SK-N-SH treated with all-trans-retinoic acid at 6 μM for 48 hours (cell line): Measurements from ENCODE around the gene DIP2B.

ENCODE experiments used
- BACH2 ChIP-seq: fragments of 250-450 bp; sonication (Bioruptor Pico); IDR thresholded peaks from 2 replicates; pipeline ENCODE4 v1.9.0; 2021; ENCODE audit warnings: mild to moderate bottlenecking, borderline replicate concordance
- GLIS3 ChIP-seq: fragments of 250-450 bp; sonication (Bioruptor Pico); IDR thresholded peaks from 2 replicates; pipeline ENCODE4 v1.5.0; 2020; ENCODE audit warnings: mild to moderate bottlenecking, moderate library complexity
- PPARA ChIP-seq: fragments of 250-450 bp; sonication (Bioruptor Pico); IDR thresholded peaks from 2 replicates; pipeline ENCODE4 v1.5.0; 2020; ENCODE audit warnings: mild to moderate bottlenecking, borderline replicate concordance
- RARB ChIP-seq: fragments of 250-450 bp; sonication (Bioruptor Pico); IDR thresholded peaks from 2 replicates; pipeline ENCODE4 v1.8.0; 2021; ENCODE audit warnings: mild to moderate bottlenecking, moderate library complexity

GRCh38 chr12:50519353-50519752 lies 14.6 kb downstream of the DIP2B start:
- TF ChIP-seq RARB (CRISPR knock-in tag), result no peak
- no peak for TF ChIP-seq PPARA
- no peak for TF ChIP-seq GLIS3 (CRISPR knock-in tag)
- no peak for TF ChIP-seq BACH2
